HG03469 (cell line): ENCODE measurements around the gene LDHD.
A peak's percentile ranks its signal among the peaks of the same experiment; 100 is the strongest.

Source experiments
- ATAC-seq: cut with Tn5 transposase; IDR thresholded peaks from one replicate; pipeline ENCODE4 v1.9.1; 2021; ENCODE audit warnings: mild to moderate bottlenecking, moderate library complexity, moderate number of reproducible peaks; ENCODE audit not compliant: unreplicated experiment

The LDHD gene

DNA sequence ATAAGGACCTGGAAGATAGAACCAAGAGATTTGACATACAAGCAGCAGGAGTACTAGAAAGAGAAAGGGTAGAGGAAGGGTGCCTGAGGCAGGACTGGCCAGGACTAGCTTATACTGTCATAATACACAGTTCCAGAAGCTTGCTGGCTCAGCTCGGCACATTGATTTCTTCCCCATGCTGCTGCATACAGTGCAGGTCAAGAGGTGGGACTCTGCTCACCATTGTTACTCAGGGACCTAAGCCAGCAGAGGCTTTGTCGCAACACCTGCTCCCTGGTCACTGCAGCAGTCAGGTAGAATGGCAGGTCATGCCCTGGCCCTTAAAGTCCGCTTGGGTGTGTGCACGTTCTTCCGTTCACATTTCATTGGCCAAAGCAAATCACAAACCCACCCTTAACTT is 32.8 kb downstream of the LDHD start:
- no peak for ATAC-seq

- no peak for ATAC-seq
These were observed 35.3 kb downstream of the LDHD start for GRCh38 chr16:75081179-75081859.

DNA sequence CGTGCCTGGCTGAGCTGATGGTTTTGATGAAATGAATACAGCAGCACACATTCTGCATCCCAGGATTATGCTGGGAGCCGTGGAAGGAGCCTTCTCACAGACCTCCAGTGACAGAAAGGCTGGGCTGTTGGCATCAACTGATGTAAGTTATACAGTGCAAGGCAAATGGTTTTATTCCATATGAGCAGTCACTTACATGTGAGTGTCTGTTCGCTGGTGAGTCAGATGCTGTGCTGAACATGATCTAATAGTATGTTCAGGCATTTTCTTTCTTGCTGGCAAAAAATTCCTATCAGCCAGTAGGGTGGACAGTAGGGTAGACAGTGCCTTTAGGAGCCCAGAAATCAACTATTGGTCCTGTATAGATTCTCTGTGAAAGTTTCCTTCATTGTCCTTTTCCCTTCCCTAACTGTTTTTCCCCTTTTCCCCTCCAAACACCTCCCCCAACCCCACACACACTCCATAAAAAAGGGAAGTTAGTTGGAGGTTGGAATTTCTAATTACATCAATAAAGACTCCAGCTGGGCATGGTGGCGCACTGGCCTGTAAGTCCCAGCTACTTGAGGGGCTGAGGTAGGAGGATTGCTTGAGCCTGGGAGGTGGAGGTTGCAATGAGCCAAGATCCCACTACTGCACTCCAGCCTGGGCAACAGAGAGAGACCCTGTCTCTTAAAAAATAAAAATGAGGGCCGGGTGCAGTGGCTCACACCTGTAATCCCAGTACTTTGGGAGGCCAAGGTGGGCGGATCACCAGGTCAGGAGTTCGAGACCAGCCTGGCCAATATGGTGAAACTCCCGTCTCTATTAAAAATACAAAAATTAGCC is 36.2 kb downstream of the LDHD start:
- no peak for ATAC-seq

GRCh38 chr16:75079346-75079926 is 37.1 kb downstream of the LDHD start:
- ATAC-seq, result no peak

DNA sequence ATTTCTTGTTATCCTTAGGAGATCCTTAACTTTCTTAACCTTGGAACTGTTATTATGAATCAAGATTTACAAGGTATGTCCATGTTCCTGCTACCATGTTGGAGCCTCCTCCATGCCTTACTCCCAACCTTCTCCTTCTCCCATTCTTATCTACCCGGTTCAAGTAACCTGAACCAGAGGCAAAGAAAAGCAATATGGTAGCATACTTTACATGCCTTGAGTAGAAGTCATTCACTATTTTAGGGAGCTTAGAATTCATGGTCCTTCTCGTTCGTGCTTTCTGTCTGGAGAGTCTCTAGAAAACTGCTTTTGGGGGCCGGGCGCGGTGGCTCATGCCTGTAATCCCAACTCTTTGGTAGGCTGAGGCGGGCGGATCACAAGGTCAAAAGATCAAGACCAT is 37.7 kb downstream of the LDHD start:
- ATAC-seq, result no peak

DNA sequence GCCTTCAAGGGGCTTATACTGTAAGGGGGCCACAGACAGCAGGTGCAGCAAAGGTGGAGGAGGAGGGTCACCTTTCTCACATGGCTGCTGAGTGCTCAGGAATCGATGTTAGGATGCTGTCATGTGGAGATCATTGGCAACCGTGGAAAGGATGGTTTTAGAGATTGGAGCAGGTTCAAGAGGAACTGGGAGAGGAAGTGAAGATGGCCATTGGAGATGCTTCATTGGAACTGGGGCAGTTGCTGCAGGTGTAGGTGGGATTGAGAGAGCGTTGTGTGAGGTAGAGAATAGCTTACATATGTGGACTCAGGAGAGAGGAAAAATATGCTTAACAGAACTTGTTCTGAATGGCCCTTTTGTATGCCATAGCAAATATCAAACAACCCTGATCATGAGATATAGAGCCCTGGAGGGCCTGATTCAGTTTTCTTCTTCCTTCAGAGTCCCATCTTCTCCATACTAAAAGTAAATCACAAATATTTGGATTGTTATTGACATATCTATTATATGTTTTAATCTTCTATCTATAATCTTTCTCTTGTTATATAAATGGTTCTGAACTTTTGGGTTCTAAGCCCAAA is 40.8 kb downstream of the LDHD start:
- no peak for ATAC-seq

DNA sequence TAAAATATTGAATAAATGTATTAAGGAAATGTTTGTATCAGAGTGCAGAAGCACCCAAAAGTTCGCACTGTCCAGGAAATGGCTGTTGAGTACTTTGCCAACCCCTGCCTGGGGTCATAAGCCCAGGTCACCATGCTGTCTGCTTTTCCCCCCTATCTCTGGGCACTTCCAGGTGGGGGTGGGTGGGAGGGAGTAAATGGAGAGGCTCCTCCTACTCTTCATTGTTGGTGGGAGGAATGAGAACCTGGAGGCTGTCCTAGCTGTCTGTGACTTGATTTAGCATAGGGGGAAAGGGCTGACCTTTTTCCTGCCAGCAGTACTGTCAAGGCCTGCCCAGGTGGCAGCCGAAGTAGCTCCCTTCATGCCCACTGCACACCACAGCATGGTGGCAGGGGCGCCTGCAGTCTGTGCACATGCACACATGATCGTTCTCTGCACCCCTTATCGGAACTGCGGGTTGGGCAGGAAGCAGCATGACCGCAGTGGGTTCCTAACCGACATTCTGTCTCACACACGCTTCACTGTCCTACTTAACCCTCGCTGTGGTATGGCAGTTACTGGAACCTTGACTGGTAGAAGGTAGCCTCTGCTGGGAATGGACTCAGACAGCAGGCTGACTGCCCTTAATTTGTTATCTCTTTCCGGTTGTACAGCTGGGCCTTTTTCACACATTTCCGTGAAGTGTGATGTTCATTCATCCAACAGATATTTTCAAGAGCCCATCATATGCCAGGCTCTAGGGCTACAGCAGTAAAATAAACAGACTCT is 41.5 kb downstream of the LDHD start:
- ATAC-seq, result peak; percentile 96

- ATAC-seq, result no peak
These were observed 42.2 kb downstream of the LDHD start for GRCh38 chr16:75074304-75074793.

DNA sequence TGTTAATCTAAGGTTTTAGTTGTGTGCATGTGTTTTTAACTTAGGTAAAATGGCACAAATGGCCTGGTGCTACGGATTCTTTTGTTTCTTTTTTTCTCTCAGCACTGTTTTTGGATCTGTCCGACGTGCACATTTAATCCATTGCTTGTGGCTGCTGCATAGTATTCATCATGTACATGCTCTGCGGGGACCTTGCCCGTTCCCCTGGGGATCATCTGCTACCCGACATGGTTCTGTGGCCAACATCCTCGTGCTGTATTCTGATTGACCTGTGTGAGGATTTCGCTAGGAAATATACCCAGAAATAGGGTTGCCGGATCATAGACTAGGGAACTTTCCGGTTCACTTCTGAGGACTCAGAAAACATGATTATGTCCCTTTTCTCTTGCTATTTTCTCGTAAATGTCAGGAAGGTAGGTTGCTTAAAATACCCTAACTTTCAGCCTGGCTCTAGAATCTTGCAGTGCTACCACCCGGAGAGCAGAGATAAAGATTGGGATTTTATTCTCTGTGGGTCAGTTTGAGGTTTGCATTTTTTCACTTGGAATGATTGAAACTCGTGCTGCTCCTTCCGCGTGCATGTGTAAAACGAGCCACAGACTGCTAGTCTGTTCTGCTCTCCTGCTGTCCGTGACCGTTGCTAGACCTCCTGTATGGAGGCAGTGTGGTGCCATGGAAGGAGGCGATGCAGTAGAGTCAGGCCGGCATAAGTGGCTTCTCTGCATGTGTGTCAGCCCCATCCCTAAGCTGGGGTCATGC is 42.9 kb downstream of the LDHD start:
- ATAC-seq, result no peak

- no peak for ATAC-seq
These were observed 44.2 kb downstream of the LDHD start for GRCh38 chr16:75072239-75072947.

GRCh38 chr16:75071621-75072020 is 45.0 kb downstream of the LDHD start:
- no peak for ATAC-seq

DNA sequence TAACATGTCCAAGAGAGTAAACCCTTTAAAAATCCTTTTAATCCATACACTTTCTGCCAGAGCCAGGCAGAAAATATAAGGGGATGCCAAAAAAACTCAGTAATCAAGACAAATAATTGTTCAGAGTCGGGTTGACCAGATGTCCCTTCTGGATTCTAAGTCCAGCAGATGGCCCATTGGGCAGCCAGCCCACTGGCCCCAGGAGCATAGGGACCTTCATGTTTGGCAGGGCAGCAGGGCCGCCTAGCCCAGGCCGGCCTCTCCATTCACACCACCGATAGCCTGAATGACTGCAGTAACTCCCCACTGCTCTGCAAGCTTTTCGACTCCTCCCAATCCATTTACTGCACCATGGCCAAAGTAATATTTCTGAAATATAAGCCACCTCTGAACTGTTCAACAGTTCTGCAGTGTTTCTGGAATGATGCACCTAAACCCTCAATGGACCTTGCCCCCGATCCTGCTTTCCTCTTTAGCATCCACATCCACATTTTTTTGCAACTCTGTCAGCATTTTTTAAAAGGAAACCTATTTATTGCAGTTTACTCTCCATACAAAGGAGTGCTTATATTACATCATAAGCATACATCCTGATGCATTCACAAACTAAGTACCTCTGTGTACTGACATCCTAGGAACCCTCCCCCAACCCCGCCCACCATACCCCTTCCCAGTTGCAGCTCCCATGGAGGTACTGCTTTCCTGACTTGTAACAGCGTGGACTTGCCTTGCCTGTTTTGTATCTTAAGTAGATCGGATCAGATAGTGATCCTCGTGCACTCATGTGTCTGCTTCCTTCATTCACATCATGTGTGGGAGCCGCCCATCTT is 46.4 kb downstream of the LDHD start:
- no peak for ATAC-seq

DNA sequence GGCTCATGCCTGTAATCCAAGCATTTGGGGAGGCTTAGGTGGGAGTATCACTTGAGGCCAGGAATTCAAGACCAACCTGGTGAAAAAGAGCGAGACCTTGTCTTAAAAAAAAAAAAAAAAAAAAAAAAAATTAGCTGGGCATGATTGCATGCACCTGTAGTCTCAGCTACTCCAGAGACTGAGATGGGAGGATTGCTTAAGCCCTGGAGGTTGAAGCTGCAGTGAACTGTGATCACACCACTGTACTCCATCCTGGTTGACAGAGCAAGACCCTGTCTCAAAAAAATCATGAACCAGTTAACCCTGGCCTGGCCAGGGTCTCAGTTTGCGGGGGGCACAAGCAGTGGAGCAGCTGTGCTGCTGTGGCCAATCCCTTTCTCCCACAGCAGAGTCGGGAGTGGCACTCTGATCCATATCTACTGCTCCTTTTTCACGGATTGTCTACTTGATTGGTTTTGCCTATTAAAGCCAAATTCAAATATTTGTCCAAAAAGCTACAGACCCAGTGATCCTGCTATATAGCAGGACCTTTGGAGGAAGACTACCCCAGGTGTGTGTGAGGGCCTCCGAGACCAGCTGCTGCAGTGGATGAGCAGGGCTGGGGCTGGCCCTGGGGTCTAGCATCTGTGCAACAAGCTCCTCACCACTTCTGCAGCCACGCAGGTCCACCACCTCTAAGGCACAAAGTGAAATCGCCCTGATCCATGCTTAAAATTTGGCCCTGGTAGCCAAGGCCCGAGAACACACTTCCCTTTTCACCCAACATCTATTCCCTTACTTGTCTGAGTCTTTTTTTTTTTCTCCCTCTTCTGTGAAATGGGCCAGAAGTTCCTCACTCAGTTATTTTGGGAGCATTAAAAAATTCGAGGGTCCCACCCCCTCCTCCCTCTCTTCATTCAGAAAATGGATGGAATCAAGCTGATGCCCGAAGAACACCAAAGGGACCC is 48.2 kb downstream of the LDHD start:
- no peak for ATAC-seq

DNA sequence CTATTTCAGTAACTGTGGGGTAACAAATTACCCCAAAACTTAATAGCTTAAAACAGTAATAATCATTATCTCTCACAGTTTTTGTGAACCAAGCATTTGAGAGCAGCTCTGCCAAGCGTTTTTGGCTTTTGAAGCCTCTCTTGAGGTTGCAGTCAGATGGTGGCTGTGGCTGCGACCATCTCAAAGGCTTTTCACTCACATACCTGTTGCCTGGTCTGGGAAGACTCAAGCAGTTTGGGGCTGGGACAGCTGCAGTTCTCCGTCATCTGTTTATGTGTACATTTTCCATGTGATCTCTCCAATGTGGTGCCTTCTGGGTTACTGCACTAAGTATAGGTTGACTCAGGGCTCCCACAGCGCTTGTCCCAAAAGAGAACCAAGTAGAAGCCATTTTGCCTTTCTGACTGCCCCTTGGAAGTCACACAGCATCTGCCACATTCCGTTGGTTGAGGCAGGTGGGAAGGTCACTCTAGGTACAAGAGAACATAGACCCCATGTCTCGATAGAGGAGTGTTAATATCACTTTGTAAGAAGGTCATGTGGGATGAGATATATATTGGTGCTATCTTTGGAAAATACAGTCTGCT is 49.6 kb downstream of the LDHD start:
- ATAC-seq, result no peak

DNA sequence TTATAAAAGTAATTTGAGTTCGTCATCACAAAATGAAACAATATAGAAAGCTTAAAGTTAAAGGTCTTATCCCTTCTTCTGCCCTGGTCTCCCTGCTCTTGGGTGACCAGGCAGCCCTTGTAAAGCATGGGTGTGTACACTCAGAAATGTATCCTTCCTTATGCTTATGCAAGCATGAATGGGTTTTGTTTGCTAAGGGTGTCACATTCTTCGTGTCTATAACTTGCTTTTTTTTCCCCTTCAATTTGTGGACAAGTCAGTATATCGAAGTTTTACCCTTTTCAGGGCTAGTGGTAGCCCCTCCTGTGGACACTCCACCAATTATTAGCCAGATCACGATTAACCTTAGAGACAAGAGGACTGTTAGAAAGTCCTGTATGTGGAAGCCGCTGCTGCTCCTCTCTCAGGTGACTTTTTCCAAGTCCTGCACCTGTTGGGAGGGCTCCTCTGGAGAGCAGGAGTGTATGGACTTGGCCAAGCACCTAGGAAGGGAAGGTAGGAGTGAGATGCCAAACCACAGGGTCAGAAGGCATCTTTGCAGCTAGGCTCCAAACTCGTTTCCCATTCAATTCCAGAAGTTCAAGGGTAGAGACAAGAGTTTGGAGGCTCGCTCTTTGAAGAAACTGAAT is 50.9 kb downstream of the LDHD start:
- ATAC-seq, result no peak

DNA sequence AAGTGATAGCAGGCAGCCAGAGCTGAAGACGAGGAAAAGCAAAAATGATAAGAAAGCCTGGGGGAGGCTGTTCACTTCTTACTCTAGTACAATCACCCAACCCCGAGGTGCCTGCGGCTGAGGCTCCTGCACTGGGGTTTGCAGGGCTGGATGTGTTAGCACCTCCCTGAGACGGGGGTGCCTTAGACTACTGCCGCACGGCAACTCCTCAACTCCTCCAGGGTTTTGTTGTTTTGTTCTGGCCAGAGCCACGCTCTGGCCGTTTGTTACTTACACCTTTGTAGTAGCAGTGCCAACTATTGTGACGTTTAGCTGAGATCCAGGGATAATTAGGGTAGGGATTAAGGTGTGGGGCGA is 51.5 kb downstream of the LDHD start:
- ATAC-seq, result no peak
